HEK293T (cell line): ENCODE results near the gene PXDN.

Experiments used
- ARNT ChIP-seq: fragments of 450-650 bp; IDR thresholded peaks from 2 replicates; pipeline ENCODE4 v1.6.1; 2017; ENCODE audit warnings: mild to moderate bottlenecking
- BHLHE40 ChIP-seq: fragments of 450-650 bp; IDR thresholded peaks from 2 replicates; pipeline ENCODE4 v1.6.1; 2016; ENCODE audit warnings: mild to moderate bottlenecking, moderate library complexity, borderline replicate concordance
- ELF4 ChIP-seq: fragments of 450-650 bp; IDR thresholded peaks from 2 replicates; pipeline ENCODE4 v1.6.1; 2017; ENCODE audit warnings: antibody characterized with exemption
- FOXM1 ChIP-seq: fragments of 450-650 bp; IDR thresholded peaks from 2 replicates; pipeline ENCODE4 v1.6.1; 2017; ENCODE audit warnings: mild to moderate bottlenecking, borderline replicate concordance
- L3MBTL2 ChIP-seq: fragments of 450-650 bp; conservative IDR thresholded peaks from 2 replicates; pipeline ENCODE4 v1.6.1; 2016; ENCODE audit warnings: mild to moderate bottlenecking
- SP1 ChIP-seq: fragments of 450-650 bp; IDR thresholded peaks from 2 replicates; pipeline ENCODE4 v1.6.1; 2017
- SUZ12 ChIP-seq: fragments of 450-650 bp; IDR thresholded peaks from 2 replicates; pipeline ENCODE4 v1.6.1; 2016; ENCODE audit warnings: mild to moderate bottlenecking
- ZNF384 ChIP-seq: fragments of 450-650 bp; IDR thresholded peaks from 2 replicates; pipeline ENCODE4 v1.6.1; 2016

DNA sequence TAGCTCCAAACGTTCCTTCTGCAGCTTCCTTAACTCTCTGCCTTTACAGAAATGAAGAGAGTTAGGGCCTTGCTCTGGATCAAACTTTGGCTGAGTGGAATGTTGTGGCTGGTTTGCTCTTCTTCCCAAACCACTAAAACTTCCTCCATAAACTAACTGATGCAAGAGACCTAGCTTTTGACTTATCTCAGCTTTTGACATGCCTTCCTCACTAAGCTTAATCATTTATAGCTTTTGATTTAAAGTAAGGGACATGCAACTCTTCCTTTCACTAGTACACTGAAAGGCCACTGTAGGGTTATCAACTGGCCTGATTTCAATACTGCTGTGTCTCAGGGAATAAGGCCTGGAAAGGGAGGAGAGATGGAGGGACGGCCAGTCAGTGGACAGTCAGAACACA lies 8.3 kb downstream of the PXDN start:
- TF ChIP-seq L3MBTL2 (no peak), SUZ12 (no peak), SP1 (no peak), FOXM1 (no peak), ELF4 (no peak), BHLHE40 (no peak), ARNT (no peak), ZNF384 (no peak)
